ENCODE data around the gene ZNF225.
A peak's percentile ranks its signal among the peaks of the same experiment; 100 is the strongest.
"Not testable (repeated sequence)": the region's sequence is repeated elsewhere in the genome, so short reads cannot be mapped to it uniquely, and the experiment has no call there.

Gene ZNF225

GRCh38 chr19:44113138-44113783 is at the start of gene ZNF225:
ZNF225 (plus strand) TSS chr19:44113399; CDS start chr19:44115828, 2,429 bp downstream.
- DNase-seq = peak; percentile 99

- no peak for DNase-seq
Measured at GRCh38 chr19:44066305-44066704, 46.9 kb upstream of the ZNF225 start.

DNA sequence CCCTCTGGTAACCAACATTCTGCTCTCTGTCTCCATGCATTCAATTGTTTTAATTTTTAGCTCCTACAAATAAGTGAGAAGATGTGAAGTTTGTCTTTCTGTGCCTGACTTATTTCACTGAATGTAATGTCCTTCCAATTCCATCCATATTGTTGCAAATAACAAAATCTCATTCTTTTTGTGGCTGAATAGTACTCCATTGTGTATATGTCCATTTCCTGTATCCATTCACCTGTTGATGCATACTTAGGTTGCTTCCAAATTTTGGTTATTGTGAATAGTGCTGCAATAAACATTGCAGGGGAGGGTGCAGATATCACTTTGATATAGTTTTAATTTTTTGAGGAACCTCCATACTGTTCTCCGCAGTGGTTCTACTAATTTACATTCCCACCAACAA is 43.8 kb upstream of the ZNF225 start:
- DNase-seq = no peak

GRCh38 chr19:44071824-44072542 is 41.2 kb upstream of the ZNF225 start, which contains the start of gene ZNF284:
ZNF284 (plus strand) TSS chr19:44072159; CDS start chr19:44076390, 4,231 bp downstream.
- peak; percentile 94 for DNase-seq

DNA sequence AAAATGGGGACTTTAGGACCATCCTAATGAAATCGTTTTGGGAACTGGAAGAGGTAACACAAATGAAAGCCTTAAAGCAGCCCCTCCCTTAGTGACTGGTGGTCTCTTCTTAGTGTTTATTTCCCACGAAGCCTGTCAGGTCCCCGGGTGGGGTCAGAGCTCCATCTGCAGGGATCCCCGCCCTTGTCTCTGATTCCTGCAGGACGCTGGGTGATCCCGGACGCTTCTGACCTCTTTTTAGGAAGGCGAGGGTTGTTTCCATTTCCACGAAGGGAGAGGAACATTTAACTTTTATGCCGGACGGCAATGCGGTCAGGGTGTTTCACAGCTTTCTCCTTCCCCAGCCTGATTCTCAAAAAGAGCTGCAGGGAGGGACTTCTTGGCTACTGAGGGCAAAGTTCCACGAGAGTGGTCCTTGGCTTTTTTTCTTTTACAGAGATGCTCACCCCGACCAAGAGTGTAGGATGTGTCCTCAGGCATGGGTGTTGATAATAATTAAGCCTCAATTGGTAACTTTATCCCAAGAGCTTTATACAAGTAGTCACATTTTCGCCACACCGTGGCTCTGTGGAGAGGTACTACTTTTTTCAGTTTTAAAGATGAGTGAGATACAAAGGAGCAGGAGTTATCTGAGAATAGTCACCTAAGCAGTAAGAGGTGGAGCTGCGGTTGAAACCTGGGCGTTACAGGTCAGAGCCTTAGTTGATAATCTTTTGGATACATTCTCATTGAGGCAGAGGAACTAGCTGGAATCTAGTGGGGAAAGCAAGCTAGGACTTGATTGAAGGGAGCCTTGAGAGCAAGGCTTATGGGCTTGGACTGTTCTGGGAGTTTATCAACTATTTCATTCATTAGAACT is 40.4 kb upstream of the ZNF225 start:
- DNase-seq = peak; percentile 15

- DNase-seq = no peak
Measured at GRCh38 chr19:44076325-44076724, 36.9 kb upstream of the ZNF225 start.

DNA sequence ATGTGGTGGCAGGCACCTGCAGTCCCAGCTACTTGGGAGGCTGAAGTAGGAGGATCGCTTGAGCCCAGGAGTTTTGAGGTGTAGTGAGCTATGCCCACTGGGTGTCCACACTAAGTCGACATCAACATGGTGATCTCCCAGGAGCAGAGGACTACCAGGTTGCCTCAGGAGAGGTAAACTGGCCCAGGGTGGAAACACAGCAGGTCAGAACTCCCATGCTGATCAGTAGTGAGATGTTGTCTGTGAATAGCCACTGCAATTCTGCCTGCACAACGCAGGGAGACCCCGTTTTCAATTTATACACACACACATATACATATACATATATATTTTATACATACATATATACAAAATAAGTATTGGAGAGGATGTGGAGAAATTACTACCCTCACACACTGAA is 21.1 kb upstream of the ZNF225 start:
- DNase-seq = no peak

GRCh38 chr19:44093931-44094765 is 19.1 kb upstream of the ZNF225 start, which contains the start of gene ZNF224:
ZNF224 (plus strand) TSS chr19:44094361; CDS start chr19:44097874, 3,513 bp downstream.
- DNase-seq = peak; percentile 95

DNA sequence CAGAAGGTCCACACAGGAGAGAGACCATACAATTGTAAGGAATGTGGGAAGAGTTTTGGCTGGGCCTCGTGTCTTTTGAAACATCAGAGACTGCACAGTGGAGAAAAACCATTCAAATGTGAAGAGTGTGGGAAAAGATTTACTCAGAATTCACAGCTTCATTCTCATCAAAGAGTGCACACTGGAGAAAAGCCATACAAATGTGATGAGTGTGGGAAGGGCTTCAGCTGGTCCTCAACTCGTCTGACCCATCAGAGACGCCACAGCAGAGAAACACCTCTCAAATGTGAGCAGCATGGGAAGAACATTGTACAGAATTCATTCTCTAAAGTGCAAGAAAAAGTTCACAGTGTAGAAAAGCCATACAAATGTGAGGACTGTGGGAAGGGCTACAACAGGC is 5.4 kb upstream of the ZNF225 start:
- no peak for DNase-seq

DNA sequence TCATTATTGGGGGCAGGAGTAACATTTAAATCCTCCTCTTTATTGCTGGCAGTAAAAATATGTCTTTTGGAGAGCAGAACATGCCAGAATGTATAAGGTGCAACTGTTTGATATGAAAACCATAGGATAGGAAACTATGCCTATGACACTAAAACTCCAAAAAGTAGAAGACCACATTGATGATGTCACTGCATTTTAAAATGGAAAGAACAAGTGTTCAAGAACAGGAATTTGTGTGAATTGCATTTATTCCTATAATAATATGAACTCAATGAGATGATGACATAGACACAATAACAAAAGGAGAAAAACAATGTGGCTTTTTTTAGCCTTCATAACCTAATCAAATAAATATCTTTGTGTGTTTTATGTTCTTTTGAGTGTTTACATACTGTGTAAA is 3.7 kb upstream of the ZNF225 start:
- no peak for DNase-seq

GRCh38 chr19:44111910-44112463 is 1.2 kb upstream of the ZNF225 start:
- DNase-seq = peak; percentile 89

- no peak for DNase-seq
Measured at GRCh38 chr19:44112802-44113137, 429 bp upstream of the ZNF225 start.

DNA sequence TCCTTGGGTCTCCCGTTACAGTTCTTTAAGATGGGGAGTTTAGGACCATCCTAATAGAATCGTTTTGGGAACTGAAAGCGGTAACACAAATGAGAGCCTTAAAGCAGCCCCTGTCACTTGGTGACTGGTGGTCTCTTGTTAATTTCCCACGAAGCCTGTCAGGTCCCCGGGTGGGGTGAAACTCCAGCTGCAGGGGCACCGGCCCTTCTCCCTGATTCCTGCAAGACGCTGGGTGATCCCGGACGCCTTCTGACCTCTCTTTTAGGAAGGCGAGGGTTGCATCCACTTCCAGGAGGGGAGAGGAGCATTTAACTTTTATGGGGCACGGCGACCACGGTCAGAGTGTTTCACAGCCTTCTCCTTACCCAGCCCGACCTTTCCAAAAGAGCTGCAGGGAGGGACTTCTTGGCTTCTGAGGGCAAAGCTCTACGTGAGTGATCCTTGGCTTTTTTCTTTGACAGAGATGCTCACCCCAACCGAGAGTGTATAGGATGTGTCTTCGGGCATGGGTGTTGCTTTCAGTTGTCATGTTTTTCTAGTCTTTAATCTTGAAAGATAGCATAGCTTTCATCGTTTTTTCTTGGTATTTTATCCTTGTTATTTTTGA is 688 bp downstream of the ZNF225 start:
- peak; percentile 18 for DNase-seq

DNA sequence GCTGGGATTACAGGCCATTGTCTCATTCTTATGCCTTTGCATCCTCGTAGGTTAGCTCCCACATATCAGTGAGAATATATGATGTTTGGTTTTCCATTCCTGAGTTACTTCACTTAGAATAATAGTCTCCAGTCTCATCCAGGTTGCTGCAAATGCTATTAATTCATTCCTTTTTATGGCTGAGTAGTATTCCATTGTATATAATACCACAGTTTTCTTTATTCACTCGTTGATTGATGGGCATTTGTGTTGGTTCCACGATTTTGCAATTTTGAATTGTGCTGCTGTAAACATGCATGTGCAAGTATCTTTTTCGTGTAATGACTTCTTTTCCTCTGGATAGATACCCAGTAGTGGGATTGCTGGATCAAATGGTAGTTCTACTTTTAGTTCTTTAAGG is 8.0 kb downstream of the ZNF225 start:
- DNase-seq = not testable (repeated sequence)

DNA sequence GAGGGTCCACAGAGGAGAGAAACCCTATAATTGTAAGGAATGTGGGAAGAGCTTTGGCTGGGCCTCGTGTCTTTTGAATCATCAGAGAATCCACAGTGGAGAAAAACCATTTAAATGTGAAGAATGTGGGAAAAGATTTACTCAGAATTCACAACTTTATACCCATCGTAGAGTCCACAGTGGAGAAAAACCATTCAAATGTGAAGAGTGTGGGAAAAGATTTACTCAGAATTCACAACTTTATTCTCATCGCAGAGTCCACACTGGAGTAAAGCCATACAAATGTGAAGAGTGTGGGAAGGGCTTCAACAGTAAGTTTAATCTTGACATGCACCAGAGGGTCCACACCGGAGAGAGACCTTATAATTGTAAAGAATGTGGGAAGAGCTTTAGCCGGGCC is 18.8 kb downstream of the ZNF225 start:
- no peak for DNase-seq

DNA sequence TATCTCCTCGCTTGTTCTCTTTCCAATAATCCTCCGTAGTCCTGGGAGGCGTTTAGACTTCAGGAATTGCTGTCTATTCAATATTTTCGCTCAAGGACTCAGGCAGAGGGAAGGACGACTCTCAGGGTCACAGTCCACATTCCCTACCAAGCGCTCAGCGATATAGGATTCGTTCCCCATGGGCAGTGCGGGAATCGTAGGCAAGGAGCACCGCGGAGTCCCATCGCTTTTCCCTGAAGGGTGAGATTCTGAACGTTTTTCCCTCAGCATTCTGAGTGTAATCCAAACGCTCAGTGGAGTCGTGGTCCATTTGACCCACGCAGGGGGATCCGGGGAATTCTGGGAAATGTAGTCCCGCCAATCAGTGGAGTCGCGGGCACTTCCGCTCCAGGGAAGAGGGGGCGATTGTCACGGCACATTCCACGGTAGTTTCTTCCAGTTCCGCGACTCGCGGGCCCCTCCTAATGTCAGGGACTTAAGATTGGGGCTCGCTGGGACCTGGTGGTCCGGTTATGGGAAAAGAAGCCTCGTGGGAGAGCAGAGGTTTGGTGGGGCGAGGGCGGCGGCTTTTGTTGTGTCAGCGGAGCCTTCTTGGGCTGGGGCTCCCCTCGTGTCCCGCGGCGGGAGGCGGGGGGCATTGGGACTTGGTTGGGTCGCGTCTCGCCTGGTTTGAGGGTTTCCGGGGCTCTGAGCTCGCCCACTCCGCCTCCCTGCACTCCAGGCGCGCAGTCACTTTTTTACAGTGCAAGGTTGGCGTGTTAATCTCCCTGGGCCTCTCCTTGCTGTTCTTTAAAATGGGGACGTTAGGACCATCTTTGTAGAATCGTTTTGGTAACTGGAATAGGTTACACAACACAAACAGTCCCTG is 28.2 kb downstream of the ZNF225 start, which contains the start of gene ZNF234:
Gene ZNF234 (plus strand): TSS at position 364 of the 868 bp plus-strand sequence. CDS start 3,079 bp downstream, outside the sequence.
- DNase-seq = peak; percentile 91

DNA sequence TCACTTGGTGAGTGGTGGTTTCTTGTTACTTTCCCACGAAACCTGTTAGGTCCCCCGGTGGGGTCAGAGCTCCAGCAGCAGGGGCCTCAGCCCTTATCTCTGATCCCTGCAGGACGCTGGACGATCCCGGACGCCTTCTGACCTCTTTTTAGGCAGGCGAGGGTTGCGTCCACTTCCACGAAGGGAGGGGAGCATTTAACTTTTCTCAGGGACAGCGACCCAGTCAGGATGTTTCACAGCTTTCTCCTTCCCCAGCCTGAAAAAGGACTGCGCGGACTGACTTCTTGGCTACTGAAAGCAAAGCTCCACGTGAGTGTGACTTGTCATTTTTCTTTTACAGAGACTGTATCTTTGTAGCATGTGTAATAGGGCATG is 28.8 kb downstream of the ZNF225 start:
- DNase-seq = peak; percentile 37

DNA sequence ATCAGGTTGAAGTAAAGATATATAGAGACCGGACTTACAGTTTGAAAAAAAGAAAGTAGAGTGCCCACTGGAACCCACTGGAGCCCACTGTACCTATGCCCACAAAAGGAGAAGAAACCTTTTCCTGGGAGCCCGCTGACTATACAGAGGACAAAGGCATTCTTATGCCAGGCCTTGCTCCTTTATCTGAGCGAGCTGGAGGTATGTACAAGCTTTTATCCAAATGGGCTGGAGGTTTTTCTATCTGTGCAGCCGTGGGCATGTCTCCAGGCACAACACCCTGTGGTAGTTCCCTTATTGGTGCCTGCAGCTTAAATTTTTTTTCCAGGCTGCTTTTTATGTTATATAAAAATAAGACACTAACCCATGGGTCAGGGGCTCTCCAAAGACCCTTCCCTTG is 36.6 kb downstream of the ZNF225 start:
- no peak for DNase-seq

DNA sequence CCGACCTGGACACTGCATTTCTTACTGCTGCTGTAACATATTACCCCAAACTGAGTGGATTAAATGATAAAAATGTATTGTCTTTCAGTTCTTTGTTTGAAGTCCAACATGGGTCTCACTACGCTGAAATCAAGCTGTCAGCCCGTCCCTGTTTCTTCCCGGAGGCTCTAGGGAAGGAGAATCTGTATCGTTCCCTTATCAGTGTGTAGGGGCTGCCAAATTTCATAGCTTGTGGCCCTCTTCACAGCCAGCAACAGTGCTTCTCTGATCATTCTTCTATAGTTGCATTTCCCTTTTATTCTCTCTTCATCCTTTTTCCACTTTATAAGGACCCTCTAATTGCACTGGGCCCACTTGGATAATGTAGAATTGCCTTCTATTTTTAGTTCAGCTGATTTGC is 38.3 kb downstream of the ZNF225 start:
- no peak for DNase-seq

GRCh38 chr19:44156475-44156874 is 43.3 kb downstream of the ZNF225 start:
- DNase-seq = no peak

- DNase-seq = no peak
Measured at GRCh38 chr19:44163789-44164188, 50.6 kb downstream of the ZNF225 start.
